ENCODE measurements around the gene KRT40. TPM values are rescaled to one million over a fixed set of nuclear protein-coding genes. Genes with fewer than 3 reads are reported as not detected.

The KRT40 gene
- total and polyA plus RNA-seq, 2 of the 8 experiments (the other 6 are each of a cell fraction or from before 2014, with no cell fraction given) = not detected

GRCh38 chr17:40980596-40980995 lies 3.5 kb downstream of the KRT40 start:
- H3K27ac ChIP-seq (ENCODE audit: low read depth, low read length) = no peak overlapping the region
- no peak overlapping the region for H3K56ac ChIP-seq (replicated peaks; ENCODE audit: insufficient read length, low read depth, low read length)
- no peaks in the 10 kb centered on the region for H3K23me2 ChIP-seq (ENCODE audit: low read depth, low read length)
- H3K4me3 ChIP-seq (ENCODE audit: extremely low read depth in 1 of 4, insufficient read depth in 2 of 4, low read depth in 3 of 4, low read length in 4 of 4) = no peak overlapping the region
- no peak overlapping the region for H2BK20ac ChIP-seq (ENCODE audit: low read length)
- FAIRE-seq (no peak), DNase-seq (ENCODE audit: low read depth in 1 of 2, low spot score in 2 of 2) (no peak)
- no peak overlapping the region for H4K8ac ChIP-seq (ENCODE audit: extremely low read depth, insufficient read depth, low read length)
- 87% methylated on average over 8 of the region's 8 CpGs; no CpG with 5 or more reads in 1 of the 2 experiments for WGBS, 2 experiments (ENCODE audit: extremely low coverage in 1 of 2, insufficient coverage in 1 of 2, insufficient read length in 1 of 2, insufficient replicate concordance in 2 of 2, low coverage in 1 of 2, low lambda C conversion rate in 2 of 2, missing lambda C conversion rate in 1 of 2)
- no peak overlapping the region for H2AK5ac ChIP-seq (ENCODE audit: low read depth, low read length)
- no peaks in the 10 kb centered on the region for H4K20me1 ChIP-seq (replicated peaks in 1 of 2; ENCODE audit: control insufficient read depth in 1 of 2, insufficient read depth in 2 of 2, low read length in 2 of 2)
- no peaks in the 10 kb centered on the region for H3K27me3 ChIP-seq (replicated peaks in 1 of 4; ENCODE audit: control insufficient read depth in 3 of 4, extremely low read depth in 1 of 4, insufficient read depth in 3 of 4, low read length in 3 of 4)
- no peak overlapping the region for H3K4me2 ChIP-seq (ENCODE audit: insufficient read depth in 1 of 2, low read depth in 2 of 2, low read length in 2 of 2)
- no peak overlapping the region for H3K18ac ChIP-seq (ENCODE audit: extremely low read depth, low read length)
- peaks cover 3 to 8% (median 6%) of the 10 kb centered on the region in 4 experiments; a peak in 4 of 7 replicates for H3K4me1 ChIP-seq (replicated peaks in 1 of 4; ENCODE audit: control insufficient read depth in 3 of 4, insufficient read depth in 4 of 4, low read length in 3 of 4)
- no peak overlapping the region for H3K9ac ChIP-seq (replicated peaks in 1 of 4; ENCODE audit: extremely low read depth in 1 of 4, low read depth in 3 of 4, low read length in 3 of 4)
- TF ChIP-seq SAP30 (IDR thresholded peaks at IDR 0.05; ENCODE audit: insufficient read depth, insufficient replicate concordance, low read length) (no peak), CBX8 (IDR thresholded peaks at IDR 0.05; ENCODE audit: borderline replicate concordance, low read depth, low read length) (no peak), PHF8 (conservative IDR thresholded peaks at IDR 0.05; ENCODE audit: low read depth, low read length) (no peak)
- H4K5ac ChIP-seq (ENCODE audit: insufficient read length, low read depth, low read length) = peak overlapping the region; percentile 23
- ChIA-PET POLR2A (ENCODE audit: partially characterized antibody) (no interaction called here), CTCF (ENCODE audit: partially characterized antibody) (interaction anchor here (0.6 to 5.4 kb wide), 6 partner anchors 18 to 667 kb away, joined by 3 to 34 read pairs (median 4); no protein-coding TSS in a partner anchor)
- no peak overlapping the region for H3K4ac ChIP-seq (replicated peaks; ENCODE audit: insufficient read length, low read depth, low read length)
- H2BK15ac ChIP-seq (ENCODE audit: low read length) = no peak overlapping the region
- peak overlapping the region; percentile 90; the same call in 1 of the 2 replicates for H2AFZ ChIP-seq (ENCODE audit: low read length)
- H4K91ac ChIP-seq (replicated peaks; ENCODE audit: insufficient read length, low read length) = no peak overlapping the region
- H3K14ac ChIP-seq (ENCODE audit: insufficient read length) = no peak overlapping the region
- no peak overlapping the region for H2BK120ac ChIP-seq (replicated peaks; ENCODE audit: low read depth, low read length)
- H3K79me1 ChIP-seq (ENCODE audit: low read depth, low read length) = no peaks in the 10 kb centered on the region
- H3K9me3 ChIP-seq (ENCODE audit: insufficient read depth in 2 of 2, low read depth in 1 of 2, low read length in 1 of 2) = no peaks in the 10 kb centered on the region
- no peak overlapping the region; the same call in 1 of the 2 replicates for H2BK12ac ChIP-seq (ENCODE audit: low read depth, low read length)
- no peaks in the 10 kb centered on the region for H3K36me3 ChIP-seq (ENCODE audit: control insufficient read depth in 2 of 4, insufficient read depth in 4 of 4, low read length in 3 of 4)
- H3K23ac ChIP-seq (ENCODE audit: insufficient read length) = no peak overlapping the region
- no peak overlapping the region for H2BK5ac ChIP-seq (ENCODE audit: low read depth, low read length)
- no peaks in the 10 kb centered on the region for H3K79me2 ChIP-seq (ENCODE audit: control insufficient read depth in 1 of 2, insufficient read depth in 2 of 2, low read length in 2 of 2)

Measured in H1 (cell line).